Putamen (tissue), 1 donor: ENCODE measurements around the gene ATF3.

ENCODE experiments used
- DNase-seq: peaks from one replicate; pipeline ENCODE4 v3.0.0-alpha.2; 2016; ENCODE audit warnings: low spot score

ATF3 gene

DNA sequence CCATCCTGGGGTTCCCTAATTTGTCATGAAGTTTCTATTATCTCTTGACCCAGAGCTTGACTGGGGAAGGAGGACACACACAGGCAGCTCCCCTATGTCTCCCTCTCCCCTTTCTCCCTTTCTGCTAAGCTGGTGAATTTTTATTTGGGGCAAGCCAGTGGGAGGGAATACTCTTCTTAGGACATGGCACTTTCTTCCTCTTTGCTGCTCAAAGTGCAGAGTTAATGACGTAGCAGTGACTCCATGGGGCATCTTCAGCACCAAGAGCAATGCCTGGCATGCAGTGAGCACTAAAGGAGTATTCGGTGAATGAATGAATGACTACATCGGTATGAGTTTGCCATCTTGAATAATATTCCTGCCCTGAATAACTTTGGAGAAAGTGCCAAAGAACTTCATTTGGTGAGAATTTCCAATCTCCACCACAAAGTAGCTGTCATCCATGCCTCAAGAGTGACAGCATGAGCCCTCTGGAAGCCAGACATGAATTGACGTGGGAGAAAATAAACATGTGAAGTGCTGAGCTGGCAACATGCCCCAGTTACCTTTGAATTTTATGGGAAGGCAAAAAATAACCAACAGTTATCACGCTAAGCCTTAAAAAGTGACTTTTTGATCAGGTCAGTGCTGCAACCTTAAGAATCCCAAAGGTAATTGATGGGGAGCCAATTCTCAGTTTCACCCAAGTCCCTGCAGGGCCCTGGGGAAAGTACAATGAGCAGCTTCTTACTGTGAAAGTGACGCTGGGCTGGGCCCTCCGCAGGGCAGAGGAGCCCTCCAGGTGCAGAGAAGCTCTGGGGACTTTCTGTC, 22.1 kb upstream of the ATF3 start:
- DNase-seq: no peak

DNA sequence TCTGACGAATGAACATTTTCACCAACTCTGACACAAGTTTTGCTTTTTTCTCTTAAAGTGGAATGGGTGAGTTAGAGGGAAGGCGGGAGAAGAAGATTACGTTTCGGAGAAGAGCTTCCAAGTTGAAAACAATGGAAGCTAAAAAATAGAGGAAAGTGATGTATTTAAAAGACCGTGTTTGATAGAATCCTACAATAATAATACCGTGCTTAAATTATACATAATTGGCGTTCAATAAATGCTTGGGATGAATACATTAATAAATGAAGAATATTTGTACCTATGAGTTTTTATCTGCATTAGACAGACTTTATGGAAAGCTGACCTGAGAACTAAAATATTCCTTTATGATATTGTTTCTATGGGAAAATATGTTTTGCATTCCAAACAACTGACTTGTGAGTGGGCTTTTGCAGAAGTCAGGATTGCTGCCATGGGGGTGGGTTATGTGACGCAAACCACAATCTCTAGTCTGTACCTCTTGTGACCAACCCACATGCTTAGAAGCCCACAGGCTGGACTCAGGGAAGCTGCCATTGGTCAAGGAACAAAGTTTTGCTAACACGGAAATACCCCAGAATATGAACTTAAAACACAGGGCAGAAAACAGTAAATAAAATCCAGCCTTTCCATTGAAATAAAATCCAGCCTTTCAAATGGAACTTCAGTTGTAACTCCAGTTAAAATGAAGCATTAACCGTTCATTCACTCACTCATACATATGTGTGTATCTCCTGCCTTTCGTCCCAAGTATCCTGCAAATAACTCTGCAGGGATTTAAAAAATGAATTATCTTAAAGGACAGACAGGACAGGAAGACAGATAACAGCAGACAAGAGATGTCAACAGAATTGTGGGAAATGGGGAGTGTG, 21.3 kb upstream of the ATF3 start:
- DNase-seq: no peak

GRCh38 chr1:212587888-212588510, 20.6 kb upstream of the ATF3 start:
- DNase-seq: no peak

DNA sequence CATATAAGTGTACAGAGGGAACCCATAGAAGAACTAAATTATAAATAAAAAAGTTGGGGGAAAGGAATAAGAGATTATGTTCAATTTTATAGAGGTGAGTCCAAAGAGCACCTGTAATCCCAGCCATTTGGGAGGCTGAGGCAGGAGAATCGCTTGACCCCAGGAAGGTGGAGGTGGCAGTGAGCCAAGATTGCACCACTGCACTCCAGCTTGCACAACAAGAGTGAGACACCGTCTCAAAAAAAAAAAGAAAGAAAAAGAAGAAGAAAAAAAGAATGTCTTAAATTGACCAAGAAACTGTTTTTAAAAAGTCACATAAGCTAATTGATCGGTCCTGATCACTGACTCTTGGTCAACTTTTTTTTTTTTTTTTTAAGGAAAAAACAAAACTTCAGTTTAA, 19.1 kb upstream of the ATF3 start:
- no peak for DNase-seq

- DNase-seq: no peak
Observed at GRCh38 chr1:212591922-212592321, 16.6 kb upstream of the ATF3 start.

- DNase-seq: no peak
Observed at GRCh38 chr1:212593821-212594251, 14.7 kb upstream of the ATF3 start.

GRCh38 chr1:212594640-212595039, 13.9 kb upstream of the ATF3 start:
- no peak for DNase-seq

GRCh38 chr1:212595229-212595628, 13.3 kb upstream of the ATF3 start:
- no peak for DNase-seq

DNA sequence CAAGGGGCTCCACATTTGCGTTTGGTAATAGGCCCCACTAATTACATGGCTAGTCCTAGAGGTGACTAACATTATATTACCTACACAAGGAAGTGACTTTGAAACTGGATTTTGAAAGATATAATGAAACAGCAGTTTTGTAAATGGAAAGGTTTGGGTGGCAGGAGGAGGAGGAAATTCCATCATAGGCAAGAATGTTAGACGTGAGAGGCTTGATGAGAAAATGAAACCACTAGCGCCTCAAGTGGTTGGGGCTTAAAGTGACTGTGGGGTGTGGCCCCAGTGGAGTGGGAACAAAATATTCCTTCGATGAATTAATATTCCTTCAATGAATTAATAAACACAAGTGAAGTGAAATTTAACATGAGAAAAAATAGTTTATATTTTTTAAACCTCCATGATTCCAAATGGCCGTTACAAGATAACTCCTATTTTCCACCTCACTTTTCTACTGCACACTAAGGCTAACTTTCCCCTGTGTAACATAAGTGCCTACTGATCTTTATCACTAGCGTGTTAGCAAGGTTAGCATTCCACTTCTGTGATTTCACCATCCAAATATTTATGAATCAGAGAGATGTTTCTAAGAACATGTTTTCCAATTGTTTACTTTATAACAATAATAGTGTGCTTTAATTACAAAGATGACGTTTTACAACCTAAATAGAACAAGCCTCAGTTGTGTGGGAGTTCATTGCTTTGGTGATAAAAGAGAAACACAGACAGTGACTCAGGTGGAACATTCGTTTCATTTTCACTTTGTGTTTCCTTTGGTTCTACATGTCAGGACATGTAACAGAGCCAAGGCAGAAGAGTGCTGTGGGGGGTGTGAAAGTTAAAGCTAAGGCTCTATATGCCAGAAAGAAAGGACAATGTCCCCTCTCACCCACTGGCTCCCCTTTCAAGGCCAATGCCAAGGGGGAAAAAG, 12.5 kb upstream of the ATF3 start:
- DNase-seq: no peak

- no peak for DNase-seq
Observed at GRCh38 chr1:212596798-212597197, 11.8 kb upstream of the ATF3 start.

GRCh38 chr1:212597487-212597886, 11.1 kb upstream of the ATF3 start:
- DNase-seq: no peak

DNA sequence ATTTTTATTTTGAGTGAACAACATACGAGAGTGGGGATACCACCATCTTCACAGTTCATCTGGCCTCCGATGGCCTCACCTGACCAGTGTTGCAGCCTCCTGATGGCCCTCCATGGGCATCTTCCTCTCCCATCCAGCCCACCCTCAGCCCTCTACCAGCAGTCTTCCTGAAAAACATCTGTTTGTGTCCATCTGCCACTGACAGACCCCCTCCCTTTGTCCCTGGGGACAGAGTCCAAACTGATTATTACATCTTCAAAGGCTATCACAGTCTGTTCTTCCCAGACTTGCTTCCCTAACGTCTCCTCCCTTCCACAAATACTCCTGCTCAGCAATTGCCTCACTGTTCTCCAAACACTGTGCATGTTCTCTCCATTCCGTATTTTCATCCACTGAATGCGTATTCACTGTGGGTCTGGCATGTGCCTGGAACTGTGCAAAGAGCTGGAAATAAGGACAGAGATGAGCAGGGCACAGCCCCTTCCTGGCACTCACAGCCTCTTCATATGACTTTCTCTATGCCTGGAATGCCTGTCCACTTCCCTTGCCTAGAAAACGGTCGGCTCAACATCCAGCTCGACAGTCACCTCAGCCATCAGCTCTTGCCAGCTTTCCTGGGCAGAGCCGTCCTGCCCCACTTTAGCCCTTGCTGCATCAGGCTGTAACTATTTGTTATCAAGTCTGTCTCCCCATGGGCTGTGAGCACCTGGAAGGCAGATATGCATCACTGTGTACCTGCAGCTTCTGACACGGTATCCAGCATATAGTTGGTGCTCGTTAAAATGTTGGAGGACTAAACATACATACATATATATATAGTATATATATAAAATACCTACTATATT, 8.3 kb upstream of the ATF3 start:
- no peak for DNase-seq

GRCh38 chr1:212600980-212601379, 7.6 kb upstream of the ATF3 start:
- no peak for DNase-seq

DNA sequence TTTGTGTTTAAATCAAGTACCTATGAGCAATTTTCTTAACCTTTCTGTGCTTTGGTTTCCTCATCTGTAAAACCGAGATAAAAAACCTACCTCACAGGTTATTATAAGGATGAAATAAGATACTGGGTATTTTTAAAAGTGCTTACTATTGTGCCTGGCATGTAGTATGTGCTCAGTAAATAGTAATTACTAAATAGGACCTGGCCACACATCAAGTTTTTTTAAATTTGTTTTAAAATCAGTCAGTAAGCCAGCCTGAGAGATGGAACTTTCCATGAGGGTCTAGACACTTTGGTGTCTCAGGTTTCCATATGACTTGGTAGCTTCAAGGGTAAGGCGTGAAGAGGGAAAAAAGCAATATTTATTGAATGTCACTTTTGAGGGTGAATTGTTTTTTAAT, 7.0 kb upstream of the ATF3 start:
- no peak for DNase-seq

DNA sequence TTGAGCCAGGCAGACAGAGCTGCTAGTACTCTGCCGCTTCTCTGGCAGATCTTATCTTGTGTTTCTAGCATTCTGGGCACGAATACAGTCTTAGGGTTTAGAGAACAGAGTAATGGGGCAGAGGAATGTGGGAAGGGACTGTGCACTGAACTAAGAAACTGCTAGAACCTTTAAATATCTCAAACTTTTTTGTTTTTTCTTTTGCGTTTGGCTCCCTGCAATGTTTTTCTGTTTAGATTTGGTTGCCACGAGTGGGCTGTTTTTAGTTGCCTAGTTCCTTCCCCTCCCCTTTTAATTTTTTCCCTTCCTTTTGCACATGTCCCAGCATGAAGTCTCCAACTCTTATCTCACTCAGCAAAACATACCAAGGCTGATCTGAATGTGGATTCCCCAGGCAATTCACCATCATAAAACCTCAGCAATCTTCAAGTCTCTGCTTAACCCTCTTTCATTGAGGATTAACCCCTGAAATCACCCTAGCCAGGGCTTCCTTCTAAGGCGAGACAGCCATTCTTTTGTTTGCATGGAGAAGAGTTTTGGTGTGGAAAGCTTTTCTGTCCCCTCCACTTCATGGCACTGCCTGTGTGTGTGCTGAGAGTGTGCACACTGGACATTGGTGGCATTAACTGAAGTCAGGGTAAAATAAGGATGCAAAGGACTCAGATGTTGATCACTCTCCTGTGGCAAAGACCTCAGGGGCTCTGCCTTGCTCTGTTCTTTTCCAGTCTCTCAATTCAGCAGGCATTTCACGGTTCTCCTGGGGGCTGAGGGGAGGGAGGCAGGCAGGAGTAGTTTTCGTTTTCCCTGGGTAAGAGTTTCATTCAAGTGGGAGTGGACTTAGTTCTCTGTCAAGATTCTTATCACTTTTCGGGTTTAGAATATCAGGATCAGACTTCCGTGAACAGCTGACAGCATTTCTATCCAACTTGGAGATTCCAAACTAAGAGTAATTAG, 2.8 kb upstream of the ATF3 start:
- DNase-seq: no peak

DNA sequence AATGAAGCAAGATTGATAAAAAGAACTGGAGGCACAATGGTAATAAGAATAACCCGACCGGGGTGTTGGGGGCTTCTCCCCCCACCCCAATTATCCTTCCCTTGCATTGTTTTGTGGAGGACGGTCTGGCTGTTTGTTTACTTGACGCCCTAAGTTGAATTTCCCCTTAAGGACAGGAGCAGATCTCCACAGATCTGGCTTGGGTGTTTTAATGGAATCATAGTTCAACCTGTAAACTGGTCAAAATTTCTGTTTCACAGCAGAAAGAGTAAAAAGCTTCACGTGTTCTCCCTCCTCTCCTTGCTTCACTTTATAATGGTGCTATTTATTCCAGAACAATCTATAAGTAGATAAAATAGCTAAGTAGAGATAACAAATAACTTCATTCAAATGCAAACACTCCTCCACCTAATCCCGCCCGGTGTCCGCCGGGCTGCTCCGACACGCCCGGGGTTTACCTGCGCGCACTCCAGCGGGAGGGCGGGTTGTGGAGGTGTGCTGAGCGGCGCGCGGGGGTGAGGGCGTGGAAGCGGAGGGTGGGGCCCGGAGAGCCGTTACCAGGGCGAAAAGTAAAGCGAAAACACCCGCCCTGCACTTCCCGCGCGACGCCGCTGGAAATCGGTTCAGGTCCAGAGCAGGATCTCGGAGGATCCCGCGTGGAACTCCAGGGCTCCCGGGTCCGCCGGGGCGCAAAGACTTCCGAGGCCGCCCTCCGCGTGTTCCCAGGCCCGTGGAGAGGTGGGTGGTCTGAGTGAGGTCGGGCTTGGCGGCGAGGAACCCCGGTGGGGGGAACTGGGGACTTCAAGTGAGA, 2.0 kb upstream of the ATF3 start:
- DNase-seq: no peak

GRCh38 chr1:212607206-212607912, 1.2 kb upstream of the ATF3 start:
- no peak for DNase-seq

DNA sequence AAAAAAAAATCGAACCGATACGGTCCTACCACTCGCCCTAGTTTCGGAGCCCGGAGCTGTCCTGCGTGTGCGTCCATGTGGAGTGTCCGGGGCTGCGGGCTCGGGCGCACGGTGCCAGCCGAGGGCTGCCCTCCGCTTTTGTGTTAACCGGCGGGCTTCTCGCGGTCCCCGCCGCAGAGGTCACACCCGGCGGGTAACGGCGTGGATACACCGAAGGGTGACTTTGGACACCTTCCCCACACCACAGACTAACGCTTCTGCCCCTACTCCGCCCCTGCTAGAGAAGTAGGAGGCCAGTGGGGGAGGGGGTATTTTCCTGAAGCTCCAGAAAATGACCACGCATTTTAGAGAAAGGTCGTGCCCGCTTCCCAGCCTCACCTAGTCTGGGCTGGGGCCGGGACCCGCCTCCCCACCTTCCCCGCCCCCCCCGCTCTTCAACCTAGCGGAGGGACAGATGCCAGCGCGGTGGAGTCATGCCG, 609 bp upstream of the ATF3 start:
- no peak for DNase-seq
